Osteocyte (in vitro differentiated cells): ENCODE results near the gene TRH. TPM values are rescaled to one million over a fixed set of nuclear protein-coding genes. Genes with fewer than 3 reads are reported as not detected.

Source experiments
- DNase-seq: peaks from one replicate; pipeline ENCODE4 v3.0.0; 2021; ENCODE audit warnings: mixed read lengths; ENCODE audit not compliant: unreplicated experiment; ENCODE audit errors: extremely low spot score
- H3K27ac Mint-ChIP-seq: one replicate; pipeline ENCODE4 v1.8.0; 2021; ENCODE audit warnings: mild to moderate bottlenecking, mixed read lengths; ENCODE audit not compliant: unreplicated experiment
- H3K27me3 Mint-ChIP-seq: one replicate; pipeline ENCODE4 v1.8.0; 2021; ENCODE audit warnings: mixed read lengths; ENCODE audit not compliant: unreplicated experiment
- H3K36me3 Mint-ChIP-seq: one replicate; pipeline ENCODE4 v1.8.0; 2021; ENCODE audit warnings: mixed read lengths; ENCODE audit not compliant: unreplicated experiment
- H3K4me1 Mint-ChIP-seq: one replicate; pipeline ENCODE4 v1.8.0; 2021; ENCODE audit warnings: mixed read lengths; ENCODE audit not compliant: unreplicated experiment
- H3K4me3 Mint-ChIP-seq: one replicate; pipeline ENCODE4 v1.8.0; 2021; ENCODE audit warnings: mild to moderate bottlenecking, moderate library complexity, mixed read lengths; ENCODE audit not compliant: unreplicated experiment
- H3K9me3 Mint-ChIP-seq: one replicate; pipeline ENCODE4 v1.8.0; 2021; ENCODE audit warnings: mixed read lengths; ENCODE audit not compliant: unreplicated experiment
- long read RNA-seq: library from polyadenylated mRNA; unstranded; transcript quantifications from one replicate; pipeline ENCODE4 v2.0.0, GENCODE V29; 2021
- total RNA-seq: library from RNA; stranded (reverse); gene quantifications from 2 replicates; pipeline ENCODE4 v1.2.1, GENCODE V29; 2021
- TF ChIP-seq, protein P1 (sequence below): fragments of 200-600 bp; sonication (generic); IDR thresholded peaks from 2 replicates; pipeline ENCODE4 v1.5.0; 2021; ENCODE audit warnings: antibody characterized with exemption, mild to moderate bottlenecking, moderate library complexity

The TRH gene, protein sequence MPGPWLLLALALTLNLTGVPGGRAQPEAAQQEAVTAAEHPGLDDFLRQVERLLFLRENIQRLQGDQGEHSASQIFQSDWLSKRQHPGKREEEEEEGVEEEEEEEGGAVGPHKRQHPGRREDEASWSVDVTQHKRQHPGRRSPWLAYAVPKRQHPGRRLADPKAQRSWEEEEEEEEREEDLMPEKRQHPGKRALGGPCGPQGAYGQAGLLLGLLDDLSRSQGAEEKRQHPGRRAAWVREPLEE
- total RNA-seq: not detected in 2 replicates
- long read RNA-seq: 0 reads

DNA sequence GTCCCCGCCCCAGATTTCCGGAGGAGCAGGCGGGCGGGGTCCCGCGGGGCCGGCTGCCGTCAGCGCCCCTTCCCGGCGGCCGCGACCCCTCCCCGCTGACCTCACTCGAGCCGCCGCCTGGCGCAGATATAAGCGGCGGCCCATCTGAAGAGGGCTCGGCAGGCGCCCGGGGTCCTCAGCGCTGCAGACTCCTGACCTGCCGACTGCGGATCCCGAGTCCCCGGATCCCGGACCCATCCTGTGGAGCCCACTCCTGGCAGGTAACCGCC, at the start of gene TRH:
Gene TRH (plus strand): TSS at position 157 of the 269 bp plus-strand sequence. CDS start 1,097 bp downstream, outside the sequence.
- H3K9me3 Mint-ChIP-seq: no peaks in the 10 kb centered on the region

DNA sequence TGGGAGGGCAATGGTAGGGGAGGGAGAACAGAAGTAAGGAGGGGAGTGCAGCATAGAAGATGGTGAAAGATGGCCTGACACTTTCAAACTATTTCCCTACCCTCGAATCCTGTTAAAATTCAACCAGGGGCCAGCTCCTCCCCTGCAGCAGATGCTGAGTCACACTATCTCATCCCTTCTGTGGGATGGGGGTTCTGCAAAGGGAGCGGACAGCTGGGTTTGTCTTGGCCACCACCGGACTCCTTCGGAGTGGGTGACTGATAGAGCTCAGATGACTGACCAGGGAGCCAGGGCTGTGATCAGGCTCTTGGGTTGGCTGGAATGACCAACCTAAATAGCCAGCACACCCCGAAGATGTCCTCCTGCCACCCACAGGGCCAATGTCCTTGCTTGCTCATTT, 47.4 kb upstream of the TRH start:
- Mint-ChIP-seq H3K27ac (no peak overlapping the region), H3K9me3 (peaks cover 16% of the 10 kb centered on the region), H3K4me1 (no peaks in the 10 kb centered on the region), H3K4me3 (no peak overlapping the region), H3K36me3 (no peaks in the 10 kb centered on the region), H3K27me3 (peaks cover 18% of the 10 kb centered on the region)
- TF ChIP-seq, protein P1, sequence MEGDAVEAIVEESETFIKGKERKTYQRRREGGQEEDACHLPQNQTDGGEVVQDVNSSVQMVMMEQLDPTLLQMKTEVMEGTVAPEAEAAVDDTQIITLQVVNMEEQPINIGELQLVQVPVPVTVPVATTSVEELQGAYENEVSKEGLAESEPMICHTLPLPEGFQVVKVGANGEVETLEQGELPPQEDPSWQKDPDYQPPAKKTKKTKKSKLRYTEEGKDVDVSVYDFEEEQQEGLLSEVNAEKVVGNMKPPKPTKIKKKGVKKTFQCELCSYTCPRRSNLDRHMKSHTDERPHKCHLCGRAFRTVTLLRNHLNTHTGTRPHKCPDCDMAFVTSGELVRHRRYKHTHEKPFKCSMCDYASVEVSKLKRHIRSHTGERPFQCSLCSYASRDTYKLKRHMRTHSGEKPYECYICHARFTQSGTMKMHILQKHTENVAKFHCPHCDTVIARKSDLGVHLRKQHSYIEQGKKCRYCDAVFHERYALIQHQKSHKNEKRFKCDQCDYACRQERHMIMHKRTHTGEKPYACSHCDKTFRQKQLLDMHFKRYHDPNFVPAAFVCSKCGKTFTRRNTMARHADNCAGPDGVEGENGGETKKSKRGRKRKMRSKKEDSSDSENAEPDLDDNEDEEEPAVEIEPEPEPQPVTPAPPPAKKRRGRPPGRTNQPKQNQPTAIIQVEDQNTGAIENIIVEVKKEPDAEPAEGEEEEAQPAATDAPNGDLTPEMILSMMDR: no peak
- DNase-seq: no peak

More for the DNA sequence above, at the start of gene TRH:
- H3K4me1 Mint-ChIP-seq: peaks cover 9% of the 10 kb centered on the region
- H3K4me3 Mint-ChIP-seq: peak within 1 kb of the TSS; percentile 49
- no peaks in the 10 kb centered on the region for H3K36me3 Mint-ChIP-seq
- no peak for DNase-seq
- TF ChIP-seq, protein P1: no peak
- no peak within 1 kb of the TSS for H3K27ac Mint-ChIP-seq
- peaks cover 80% of the 10 kb centered on the region for H3K27me3 Mint-ChIP-seq

DNA sequence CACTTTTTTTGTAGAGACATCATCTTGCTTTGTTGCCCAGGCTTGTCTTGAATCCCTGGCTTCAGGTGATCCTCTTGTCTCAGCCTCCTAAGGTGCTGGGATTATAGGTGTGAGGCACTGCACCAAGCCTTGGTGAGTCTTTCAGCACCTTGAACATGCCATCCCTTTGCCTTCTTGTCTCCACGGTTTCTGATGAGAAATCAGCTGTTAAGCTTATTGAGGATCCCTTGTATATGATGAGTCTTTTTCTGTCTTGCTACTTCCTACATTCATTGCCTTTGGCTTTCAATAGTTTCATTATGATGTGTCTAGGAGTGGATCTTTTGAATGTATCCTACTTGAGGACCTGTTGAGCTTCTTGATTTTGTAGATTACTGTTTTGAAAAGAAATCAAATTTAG, 45.1 kb upstream of the TRH start:
- H3K4me3 Mint-ChIP-seq: no peak overlapping the region
- H3K9me3 Mint-ChIP-seq: peaks cover 10% of the 10 kb centered on the region
- DNase-seq: no peak
- TF ChIP-seq, protein P1: no peak
- no peak overlapping the region for H3K27ac Mint-ChIP-seq
- peaks cover under 1% of the 10 kb centered on the region for H3K4me1 Mint-ChIP-seq
- peaks cover 15% of the 10 kb centered on the region for H3K27me3 Mint-ChIP-seq
- no peaks in the 10 kb centered on the region for H3K36me3 Mint-ChIP-seq

DNA sequence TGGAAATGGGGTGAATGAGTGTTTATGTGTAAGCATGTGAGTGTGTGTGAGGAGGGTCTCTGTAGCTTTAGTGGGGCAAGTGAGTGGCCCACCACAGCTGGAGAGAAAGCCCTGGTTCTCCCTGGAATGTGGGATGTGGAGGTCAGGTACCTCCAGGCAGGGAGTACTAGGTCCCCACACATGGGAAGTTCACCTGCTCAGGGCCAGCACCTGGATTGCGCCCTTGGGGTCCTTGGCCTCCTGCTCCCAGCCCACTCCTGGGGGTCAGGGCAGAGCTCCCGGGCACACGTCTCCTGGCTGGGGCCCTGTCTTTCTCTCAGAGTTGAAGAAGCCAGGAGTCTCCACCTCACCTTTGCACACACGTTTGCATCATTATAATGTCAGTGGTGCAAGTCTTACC, 41.0 kb upstream of the TRH start:
- TF ChIP-seq, protein P1: no peak
- Mint-ChIP-seq H3K4me3 (no peak overlapping the region), H3K27ac (no peak overlapping the region), H3K4me1 (peaks cover 4% of the 10 kb centered on the region), H3K27me3 (peaks cover 8% of the 10 kb centered on the region), H3K9me3 (peaks cover 6% of the 10 kb centered on the region), H3K36me3 (no peaks in the 10 kb centered on the region)
- no peak for DNase-seq

DNA sequence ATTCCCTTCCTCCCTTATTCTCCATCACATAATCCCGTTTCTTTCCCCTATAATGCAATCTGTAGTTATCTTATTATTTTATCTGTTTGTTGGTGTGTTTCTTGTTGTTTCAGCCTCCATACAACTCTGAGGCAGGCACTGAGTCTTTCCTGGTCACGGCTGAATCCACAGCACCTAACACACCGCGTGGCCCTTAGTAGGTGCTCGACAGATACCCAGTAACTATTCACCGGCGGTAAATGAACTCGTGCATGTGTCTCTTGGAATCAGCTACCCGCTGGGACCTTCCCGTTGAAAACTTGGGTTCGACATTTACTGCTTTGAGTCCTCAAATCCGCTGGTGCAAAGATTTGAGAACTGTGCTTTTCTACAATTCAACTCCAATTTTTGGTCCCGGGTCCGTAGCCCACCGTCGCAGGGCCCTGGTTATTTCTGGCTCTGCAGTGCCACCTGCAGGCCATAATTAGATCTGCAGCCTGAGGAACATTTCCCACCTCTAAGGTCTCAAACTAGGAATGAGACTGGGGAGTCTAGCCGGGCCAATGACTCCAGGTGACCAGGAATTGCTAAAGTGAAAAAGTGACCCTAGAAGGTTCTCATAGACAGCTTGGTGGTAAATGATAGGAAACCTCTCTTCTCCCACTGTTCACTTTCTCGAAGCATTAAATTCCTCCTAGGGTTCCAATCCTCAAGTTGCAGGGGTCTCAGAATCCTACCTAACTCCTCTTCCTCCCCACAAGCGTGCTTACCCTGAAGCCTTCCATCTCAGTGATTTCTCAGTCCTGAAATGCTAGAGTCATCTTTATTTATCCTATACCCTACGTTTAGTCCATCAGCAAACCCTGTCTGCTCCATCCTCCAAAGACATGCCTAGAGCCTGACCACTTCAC, 40.0 kb upstream of the TRH start:
- DNase-seq: no peak

More for the DNA sequence above, 40.0 kb upstream of the TRH start:
- peaks cover 7% of the 10 kb centered on the region for H3K27me3 Mint-ChIP-seq
- no peak overlapping the region for H3K27ac Mint-ChIP-seq
- H3K4me3 Mint-ChIP-seq: peak overlapping the region; percentile 19
- H3K9me3 Mint-ChIP-seq: peaks cover 4% of the 10 kb centered on the region
- no peaks in the 10 kb centered on the region for H3K36me3 Mint-ChIP-seq
- H3K4me1 Mint-ChIP-seq: peaks cover 4% of the 10 kb centered on the region
- TF ChIP-seq, protein P1: peak; percentile 95
